ENCODE results near the gene MGAT4C. TPM values are rescaled to one million over a fixed set of nuclear protein-coding genes. Genes with fewer than 3 reads are reported as not detected.

MGAT4C gene
- total RNA-seq, 4 donors from 2014 or later, result 0.04 to 0.23 (median 0.05) TPM; not detected in 1

DNA sequence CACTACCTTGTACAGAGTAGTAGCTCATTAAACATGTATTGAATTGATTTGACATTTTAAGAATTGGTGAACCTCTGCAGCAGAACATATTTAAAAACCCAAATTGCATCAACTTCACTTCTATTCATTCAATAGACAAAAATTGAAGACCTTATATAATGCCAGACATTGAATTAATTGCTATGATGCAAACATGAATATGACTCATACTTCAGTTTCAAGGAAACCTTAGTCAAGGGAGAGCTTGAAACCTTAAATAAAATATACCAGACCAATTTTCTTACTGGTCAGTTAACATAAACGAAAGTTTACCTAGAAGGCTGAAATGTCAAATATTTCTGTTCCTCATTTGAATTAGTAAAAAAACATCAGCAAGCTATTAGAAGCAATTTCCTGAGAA, 5.0 kb upstream of the MGAT4C start:
- no peak for DNase-seq (ENCODE audit: low spot score in 2 of 2)
- no peak overlapping the region for H3K4me3 ChIP-seq (ENCODE audit: low read depth, poor library complexity, severe bottlenecking)
- WGBS, 2 donors, result 56 to 59% methylated on average over 1 of the region's 1 CpG
- intact Hi-C loops (cut with DNase I; ENCODE audit: low total_unique reads), result no loop called here
- TF ChIP-seq POLR2A (IDR thresholded peaks at IDR 0.05), result no peak
- TF ChIP-seq, protein P1, sequence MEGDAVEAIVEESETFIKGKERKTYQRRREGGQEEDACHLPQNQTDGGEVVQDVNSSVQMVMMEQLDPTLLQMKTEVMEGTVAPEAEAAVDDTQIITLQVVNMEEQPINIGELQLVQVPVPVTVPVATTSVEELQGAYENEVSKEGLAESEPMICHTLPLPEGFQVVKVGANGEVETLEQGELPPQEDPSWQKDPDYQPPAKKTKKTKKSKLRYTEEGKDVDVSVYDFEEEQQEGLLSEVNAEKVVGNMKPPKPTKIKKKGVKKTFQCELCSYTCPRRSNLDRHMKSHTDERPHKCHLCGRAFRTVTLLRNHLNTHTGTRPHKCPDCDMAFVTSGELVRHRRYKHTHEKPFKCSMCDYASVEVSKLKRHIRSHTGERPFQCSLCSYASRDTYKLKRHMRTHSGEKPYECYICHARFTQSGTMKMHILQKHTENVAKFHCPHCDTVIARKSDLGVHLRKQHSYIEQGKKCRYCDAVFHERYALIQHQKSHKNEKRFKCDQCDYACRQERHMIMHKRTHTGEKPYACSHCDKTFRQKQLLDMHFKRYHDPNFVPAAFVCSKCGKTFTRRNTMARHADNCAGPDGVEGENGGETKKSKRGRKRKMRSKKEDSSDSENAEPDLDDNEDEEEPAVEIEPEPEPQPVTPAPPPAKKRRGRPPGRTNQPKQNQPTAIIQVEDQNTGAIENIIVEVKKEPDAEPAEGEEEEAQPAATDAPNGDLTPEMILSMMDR (IDR thresholded peaks at IDR 0.05), result no peak

DNA sequence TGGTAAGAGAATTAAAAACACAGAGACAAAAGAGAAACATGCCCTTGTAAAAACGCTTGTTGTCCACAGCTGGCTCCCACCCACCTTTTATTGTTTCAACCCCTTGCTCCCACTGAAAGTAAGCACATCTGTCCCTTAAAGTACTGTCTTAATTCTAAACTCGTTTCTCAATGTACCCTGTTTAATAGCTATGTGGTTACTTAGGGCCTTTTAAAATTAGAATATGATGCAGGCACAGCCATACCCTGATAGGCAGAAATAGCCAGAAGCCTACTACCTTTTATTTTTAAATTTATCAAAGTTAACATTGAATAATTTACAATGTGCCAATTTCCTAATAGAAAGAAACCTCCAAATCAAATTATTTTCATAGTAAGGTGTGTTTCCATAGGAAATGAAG, 4.0 kb upstream of the MGAT4C start:
- TF ChIP-seq POLR2A (IDR thresholded peaks at IDR 0.05), result no peak
- TF ChIP-seq, protein P1 (IDR thresholded peaks at IDR 0.05), result no peak
- intact Hi-C loops (cut with DNase I; ENCODE audit: low total_unique reads), result no loop called here
- H3K4me3 ChIP-seq (ENCODE audit: low read depth, poor library complexity, severe bottlenecking), result no peak overlapping the region
- DNase-seq (ENCODE audit: low spot score in 2 of 2), result no peak
- WGBS, 2 donors, result 52 to 55% methylated on average over 2 of the region's 2 CpGs

DNA sequence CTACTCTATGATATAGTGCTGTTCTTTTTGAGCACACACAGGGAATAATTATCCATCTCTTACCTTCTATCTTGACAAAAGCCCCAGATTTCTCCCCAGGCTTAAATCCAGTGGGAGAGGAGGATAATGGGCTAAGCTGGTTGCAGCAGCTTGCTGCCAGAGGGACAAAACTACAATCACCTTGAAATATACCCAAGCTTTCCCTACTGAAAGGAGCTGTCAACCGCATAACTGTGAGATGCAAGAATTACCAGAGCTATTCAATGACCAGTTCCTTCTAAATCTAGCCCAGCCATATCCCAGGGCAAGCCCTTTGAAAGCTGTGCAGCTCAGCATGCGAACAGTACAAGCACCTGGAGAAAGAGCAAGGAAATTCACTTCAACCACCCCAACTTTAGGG, 943 bp upstream of the MGAT4C start:
- DNase-seq (ENCODE audit: low spot score in 2 of 2), result no peak

DNA sequence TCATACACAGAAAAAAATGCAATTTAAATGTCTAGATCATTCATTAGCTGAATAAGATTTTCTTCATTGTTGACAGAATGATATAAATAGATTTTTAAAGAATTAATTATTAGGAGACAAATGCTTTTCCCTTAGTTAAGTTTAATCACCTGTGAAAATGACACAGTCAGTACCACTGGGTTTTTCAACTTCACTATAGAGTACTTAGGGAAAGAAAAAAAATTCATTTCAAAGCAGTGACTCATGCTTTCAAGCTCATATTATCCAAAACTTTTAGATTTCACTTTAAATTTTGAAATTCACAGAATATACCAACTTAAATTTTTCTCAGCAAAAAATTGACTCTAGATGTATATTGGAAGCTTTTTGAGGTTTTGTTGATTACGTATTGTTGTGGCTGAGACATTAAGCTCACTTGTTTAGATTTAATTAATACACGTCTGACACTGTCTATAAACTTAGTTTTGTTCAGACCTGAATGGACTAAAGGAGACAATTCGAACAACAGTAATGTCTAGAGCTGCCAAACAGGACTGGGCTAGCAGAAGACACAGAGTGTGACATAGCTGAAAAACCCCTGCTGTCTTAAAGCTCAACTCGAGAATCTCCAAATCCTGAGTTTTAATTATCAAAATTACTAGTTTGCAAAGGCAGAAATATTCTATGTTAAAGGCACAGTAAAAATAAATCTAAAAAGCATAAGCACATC, 1.6 kb downstream of the MGAT4C start:
- H3K4me3 ChIP-seq (ENCODE audit: low read depth, poor library complexity, severe bottlenecking), result no peak overlapping the region
- WGBS, 2 donors, result 47 to 51% methylated on average over 4 of the region's 4 CpGs
- intact Hi-C loops (cut with DNase I; ENCODE audit: low total_unique reads), result no loop called here
- DNase-seq (ENCODE audit: low spot score in 2 of 2), result no peak
- TF ChIP-seq, protein P1 (IDR thresholded peaks at IDR 0.05), result no peak
- no peak for TF ChIP-seq POLR2A (IDR thresholded peaks at IDR 0.05)

More for the DNA sequence above, 943 bp upstream of the MGAT4C start:
- no peak overlapping the region for H3K4me3 ChIP-seq (ENCODE audit: low read depth, poor library complexity, severe bottlenecking)
- intact Hi-C loops (cut with DNase I; ENCODE audit: low total_unique reads), result no loop called here
- TF ChIP-seq, protein P1 (IDR thresholded peaks at IDR 0.05), result no peak
- no peak for TF ChIP-seq POLR2A (IDR thresholded peaks at IDR 0.05)
- WGBS, 2 donors, result 71 to 74% methylated on average over 2 of the region's 2 CpGs

DNA sequence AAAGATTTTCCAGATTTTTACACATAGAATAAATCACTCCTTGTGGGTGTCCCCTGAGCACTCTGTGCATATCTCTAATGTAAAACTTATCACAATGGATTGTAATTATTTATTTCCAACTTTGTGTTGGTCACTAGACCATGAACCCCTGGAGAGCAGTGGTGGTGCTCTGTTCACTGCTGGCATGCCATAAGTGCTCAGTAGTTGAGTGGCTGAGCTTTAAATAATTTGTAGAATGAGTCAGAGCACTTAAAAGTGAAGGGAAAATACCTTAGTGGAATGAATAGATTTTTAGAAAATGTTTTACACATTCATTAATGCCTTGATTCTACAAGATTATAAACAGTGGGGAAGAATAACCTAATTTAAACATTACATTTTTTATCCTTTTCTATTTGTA, 6.3 kb downstream of the MGAT4C start:
- no peak overlapping the region for H3K4me3 ChIP-seq (ENCODE audit: low read depth, poor library complexity, severe bottlenecking)
- intact Hi-C loops (cut with DNase I; ENCODE audit: low total_unique reads), result no loop called here
- TF ChIP-seq POLR2A (IDR thresholded peaks at IDR 0.05), result no peak
- TF ChIP-seq, protein P1 (IDR thresholded peaks at IDR 0.05), result no peak
- no peak for DNase-seq (ENCODE audit: low spot score in 2 of 2)

DNA sequence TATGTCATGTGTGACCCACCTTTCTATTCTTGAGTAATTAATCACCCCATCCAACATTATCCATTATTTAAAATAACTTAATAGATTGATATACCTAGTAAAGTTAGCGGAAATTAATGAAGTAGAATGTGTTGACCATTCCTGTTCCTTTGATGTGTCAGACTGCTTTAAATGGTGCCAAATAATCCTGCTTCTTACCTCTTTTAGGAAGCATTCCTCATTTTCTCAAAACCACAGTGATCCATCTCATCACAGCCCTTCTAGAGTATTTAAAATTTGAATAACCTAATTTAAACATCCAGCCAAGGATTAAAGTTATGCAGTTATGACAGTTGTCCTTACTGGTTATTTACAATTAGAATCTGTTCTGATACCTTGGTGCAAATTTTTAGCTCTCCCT, 6.9 kb downstream of the MGAT4C start:
- 81 to 94% methylated on average over 1 of the region's 1 CpG for WGBS, 2 donors
- intact Hi-C loops (cut with DNase I; ENCODE audit: low total_unique reads), result no loop called here
- TF ChIP-seq POLR2A (IDR thresholded peaks at IDR 0.05), result no peak
- TF ChIP-seq, protein P1 (IDR thresholded peaks at IDR 0.05), result no peak
- DNase-seq (ENCODE audit: low spot score in 2 of 2), result no peak
- no peak overlapping the region for H3K4me3 ChIP-seq (ENCODE audit: low read depth, poor library complexity, severe bottlenecking)

All from lower leg skin (tissue), 4 donors.